Motor neuron (in vitro differentiated cells): Measurements from ENCODE around the gene UBE2R2. TPM values are rescaled to one million over a fixed set of nuclear protein-coding genes. Genes with fewer than 3 reads are reported as not detected.

Experiments used
- total RNA-seq, 8 experiments: library from RNA; unstranded; fragments of 300-600 nt; gene quantifications; 2 replicates each; pipeline versions ENCODE4 v1.2.3 to v1.2.4, GENCODE V29; 2022

UBE2R2 gene
- total RNA-seq, 8 experiments from 2014 or later, result 14.4 to 48.1 (median 30.2) TPM

Other genes starting within 250 kb of the UBE2R2 start
- 10 to 100 TPM in 1 of 8 experiments, 1 to 10 TPM in 1, under 1 TPM in 2, not detected in 4; 0.16 to 10.4 (median 0.70) TPM for gene PRSS3, start 21.6 kb upstream of the UBE2R2 start, total RNA-seq
- gene UBAP2, start 231.7 kb downstream of the UBE2R2 start, total RNA-seq, result 10 to 100 TPM; 12.3 to 40.4 (median 22.1) TPM